Measurements from ENCODE around the gene FLVCR1.
"Not testable (repeated sequence)": the region's sequence is repeated elsewhere in the genome, so short reads cannot be mapped to it uniquely, and the experiment has no call there.

- TF ChIP-seq CTCF, POLR2A (IDR thresholded peaks at IDR 0.05): not testable (repeated sequence)
These were observed 13.6 kb upstream of the FLVCR1 start for GRCh38 chr1:212844521-212844920.

All from thyroid gland (tissue), 4 donors.